HG02571 (cell line): ENCODE results near the gene NMRK1.

ENCODE experiments used
- ATAC-seq: cut with Tn5 transposase; IDR thresholded peaks from one replicate; pipeline ENCODE4 v1.9.1; 2021; ENCODE audit warnings: mild to moderate bottlenecking, moderate library complexity; ENCODE audit not compliant: unreplicated experiment

The NMRK1 gene

GRCh38 chr9:75063556-75064305, 24.2 kb downstream of the NMRK1 start:
- no peak for ATAC-seq

GRCh38 chr9:75061169-75061568, 26.8 kb downstream of the NMRK1 start:
- ATAC-seq = no peak

DNA sequence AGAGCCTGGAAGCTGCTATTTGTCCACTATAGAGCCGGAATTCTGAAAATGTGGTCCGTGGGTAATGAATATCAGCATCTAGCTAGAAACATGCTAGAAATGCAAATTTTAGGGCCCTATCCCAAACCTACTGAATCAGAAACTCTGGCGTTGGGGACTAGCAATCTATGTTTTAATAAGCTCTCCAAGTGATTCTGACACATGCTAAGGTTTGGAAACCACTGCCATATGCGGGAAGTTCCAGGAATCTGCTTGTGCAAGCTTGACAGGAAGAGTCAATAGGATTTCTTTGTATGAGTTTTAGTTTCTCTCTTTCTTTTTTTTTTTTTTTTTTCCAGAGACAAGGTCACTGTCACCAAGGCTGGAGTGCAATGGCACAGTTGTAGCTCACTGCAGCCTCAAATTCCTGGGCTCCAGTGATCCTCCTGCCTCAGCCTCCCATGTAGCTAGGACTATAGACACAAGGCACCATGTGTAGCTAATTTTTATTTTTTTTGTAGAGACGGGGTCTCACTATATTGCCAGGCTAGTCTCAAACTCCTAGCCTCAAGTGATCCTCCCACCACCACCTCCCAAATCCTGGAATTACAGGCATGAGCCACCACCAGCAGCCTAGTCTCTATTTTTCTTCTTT, 33.5 kb downstream of the NMRK1 start:
- no peak for ATAC-seq

DNA sequence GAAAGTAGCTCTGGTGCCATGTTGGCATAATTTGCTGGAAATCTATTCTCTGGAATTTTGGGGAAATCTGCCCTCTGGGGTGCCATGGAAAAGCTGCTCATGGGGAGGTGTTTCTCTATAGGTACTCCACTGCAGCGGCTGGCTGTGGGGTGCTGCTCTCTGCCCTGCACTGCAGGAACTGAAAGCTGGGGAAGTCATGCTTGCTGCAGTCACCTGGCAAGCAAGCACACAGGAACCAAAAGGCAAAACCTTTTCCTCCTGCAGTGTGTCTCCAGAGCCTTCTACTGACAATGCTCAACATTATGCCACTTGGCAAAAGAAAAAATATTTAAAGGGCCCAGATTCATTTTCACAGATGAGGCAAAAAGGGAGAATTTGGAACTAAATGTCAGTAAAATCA, 34.1 kb downstream of the NMRK1 start:
- ATAC-seq = peak; percentile 94

DNA sequence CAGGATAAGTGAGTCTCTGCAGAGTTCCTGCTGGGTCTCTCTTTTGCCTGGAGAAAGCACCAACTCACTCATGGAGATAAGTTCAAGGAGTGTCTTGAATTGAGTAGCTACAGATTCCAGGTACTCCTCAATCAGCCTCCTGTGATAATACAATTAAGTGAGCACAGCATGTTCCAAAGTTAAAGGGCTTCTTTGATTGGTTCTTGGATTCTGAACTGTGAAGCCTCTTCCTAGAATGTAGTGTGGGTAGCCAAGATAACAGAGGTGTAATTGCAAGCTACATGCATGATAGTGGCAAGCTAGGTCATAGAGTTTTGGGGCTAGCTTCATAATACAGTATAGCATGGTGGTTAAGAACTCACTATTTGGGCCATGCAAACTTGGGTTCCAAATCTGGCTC, 36.7 kb downstream of the NMRK1 start:
- ATAC-seq = no peak

DNA sequence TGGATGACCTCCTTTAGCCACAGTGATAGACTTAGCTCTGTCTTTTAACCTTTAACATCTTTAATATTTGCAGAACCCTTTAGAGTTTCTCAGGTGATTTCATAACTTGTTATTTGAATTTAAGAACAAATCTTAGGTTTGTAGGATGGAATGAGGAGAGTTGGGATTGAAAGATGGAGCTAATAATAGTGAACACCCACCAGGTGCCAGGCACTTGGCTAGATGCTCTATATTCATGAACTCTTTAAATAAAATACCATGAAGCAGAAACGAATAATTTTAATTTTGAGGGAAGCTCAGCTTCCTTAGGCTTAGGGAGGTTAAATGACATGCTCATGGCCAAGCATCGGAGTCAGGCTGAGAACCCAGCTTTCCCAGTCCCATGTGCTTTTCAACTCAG, 40.4 kb downstream of the NMRK1 start:
- ATAC-seq = no peak

DNA sequence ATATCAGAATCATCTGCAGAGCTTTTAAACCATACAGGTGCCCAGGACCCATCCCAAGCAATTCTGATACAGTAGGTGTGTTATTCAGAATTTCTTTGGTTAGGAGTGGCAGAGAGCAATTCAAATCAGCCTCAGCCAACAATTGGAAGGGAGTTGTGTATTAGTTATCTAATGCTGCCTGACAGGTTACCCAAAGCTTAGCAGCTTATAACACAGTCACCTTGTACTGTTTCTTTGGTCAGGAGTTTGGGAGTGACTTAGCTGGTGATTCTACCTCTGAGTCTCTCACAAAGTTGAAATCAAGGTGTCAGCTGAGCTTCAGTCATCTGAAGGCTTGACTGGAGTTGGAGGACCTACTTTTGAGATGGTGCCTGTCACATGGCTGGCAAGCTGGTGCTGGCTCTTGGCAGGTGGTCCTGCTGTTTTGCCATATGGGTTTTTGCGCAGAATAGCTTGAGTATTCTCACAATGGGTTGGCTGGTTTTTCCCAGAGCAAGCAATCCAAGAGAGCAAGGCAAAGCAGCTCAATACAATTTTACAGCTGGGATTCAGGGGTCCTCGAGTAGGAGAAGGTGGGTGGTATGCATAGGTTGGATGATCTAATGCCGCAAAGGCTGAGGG, 41.1 kb downstream of the NMRK1 start:
- no peak for ATAC-seq

DNA sequence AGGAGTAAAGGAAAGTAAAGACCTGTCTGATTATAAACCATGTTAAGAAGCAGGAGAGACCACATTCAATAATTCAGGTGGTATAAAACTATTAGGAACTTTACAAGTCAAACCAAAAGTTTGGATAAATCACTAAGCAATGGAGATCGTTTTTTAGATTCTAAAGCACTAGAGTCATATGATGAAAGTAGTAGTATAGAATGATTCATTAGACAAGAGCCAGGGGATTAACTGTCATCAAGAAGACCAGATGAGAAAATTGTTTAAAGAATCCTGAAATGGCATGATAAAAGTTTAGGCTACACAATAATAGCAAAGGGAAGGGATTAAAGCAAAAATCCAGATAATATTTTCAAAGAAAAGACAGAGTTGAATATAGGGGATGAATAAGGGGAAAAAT, 46.9 kb downstream of the NMRK1 start:
- no peak for ATAC-seq

DNA sequence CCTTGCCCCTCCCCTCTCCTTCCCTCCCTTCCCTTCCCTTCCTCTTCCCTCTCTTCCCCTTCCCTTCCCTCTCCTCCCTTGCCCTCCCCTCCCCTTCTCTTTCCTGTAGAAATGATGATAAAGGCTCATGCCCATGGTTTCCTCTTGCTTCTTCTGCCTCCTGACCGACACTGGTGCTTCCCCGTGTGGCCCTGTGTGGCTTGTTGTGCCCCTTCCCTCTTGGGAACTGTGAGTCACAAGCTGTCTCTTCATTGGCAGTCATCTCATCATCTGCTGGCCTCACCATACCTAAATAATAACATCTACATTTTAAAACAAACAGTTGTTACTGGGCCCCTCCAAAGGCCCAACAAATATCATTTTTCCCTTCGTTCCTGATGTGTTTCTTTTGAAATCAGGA, 48.2 kb downstream of the NMRK1 start:
- ATAC-seq = no peak

- no peak for ATAC-seq
Measured at GRCh38 chr9:75039009-75039408, 48.9 kb downstream of the NMRK1 start.

GRCh38 chr9:75036793-75037192, 51.2 kb downstream of the NMRK1 start:
- ATAC-seq = no peak

GRCh38 chr9:75033791-75034473, 54.0 kb downstream of the NMRK1 start:
- ATAC-seq = peak; percentile 76

GRCh38 chr9:75027187-75028107, 60.5 kb downstream of the NMRK1 start:
- ATAC-seq = peak; percentile 45

DNA sequence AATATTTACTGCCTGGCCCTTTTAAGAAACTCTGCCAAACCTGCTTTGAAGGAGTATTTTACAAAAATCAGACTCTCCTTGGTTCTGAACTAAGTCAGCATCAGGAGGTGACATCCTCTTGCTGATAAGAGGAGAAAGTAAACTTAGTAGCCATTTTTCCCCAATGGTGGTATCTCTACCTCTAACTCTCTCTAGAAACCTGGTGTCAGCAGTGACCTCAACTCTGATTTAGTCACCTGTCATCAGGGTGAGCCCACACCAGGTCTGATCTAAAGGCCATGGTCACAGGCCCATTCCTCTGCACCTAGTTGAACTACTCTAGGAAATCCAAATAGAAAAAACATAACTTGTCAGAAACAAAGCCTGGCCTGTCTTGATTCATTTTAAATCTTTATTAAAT, 64.1 kb downstream of the NMRK1 start:
- no peak for ATAC-seq

DNA sequence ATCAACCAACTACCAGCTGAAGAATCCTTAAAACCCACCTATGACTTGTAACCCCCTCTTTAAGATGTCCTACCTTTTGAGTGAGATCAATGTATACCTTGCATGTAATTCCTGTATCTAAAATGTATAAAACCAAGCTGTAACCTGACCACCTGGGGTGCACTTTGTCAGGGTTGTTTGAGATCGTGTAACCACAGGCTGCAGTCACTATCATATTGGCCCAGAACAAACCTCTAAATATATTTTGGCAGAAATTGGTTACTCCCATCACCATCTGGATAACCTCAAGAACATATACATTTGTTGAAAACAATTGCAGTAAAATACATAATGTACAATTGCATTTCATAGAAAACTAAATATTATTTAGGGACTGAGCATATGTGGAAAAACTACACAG, 68.3 kb downstream of the NMRK1 start:
- no peak for ATAC-seq

- no peak for ATAC-seq
Measured at GRCh38 chr9:75019022-75019421, 68.9 kb downstream of the NMRK1 start.

DNA sequence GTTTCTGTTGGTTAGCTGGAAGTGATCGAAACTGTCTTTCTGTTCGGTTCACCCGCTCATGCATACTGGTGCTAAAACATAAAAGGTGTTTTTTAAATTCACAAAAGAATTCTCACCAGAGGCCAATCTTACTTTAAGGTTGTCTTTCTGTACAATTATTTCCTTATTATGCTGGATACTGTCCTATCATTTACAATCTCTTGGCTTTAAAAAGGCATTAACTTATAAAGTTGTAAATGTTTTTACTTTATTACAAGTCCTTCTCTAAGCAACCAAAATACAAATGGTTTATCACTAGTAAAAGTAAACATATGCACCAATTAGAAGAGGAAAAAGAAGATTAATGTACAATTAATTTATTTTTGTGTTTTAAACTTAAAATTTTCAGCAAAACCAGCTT, 70.6 kb downstream of the NMRK1 start:
- no peak for ATAC-seq

DNA sequence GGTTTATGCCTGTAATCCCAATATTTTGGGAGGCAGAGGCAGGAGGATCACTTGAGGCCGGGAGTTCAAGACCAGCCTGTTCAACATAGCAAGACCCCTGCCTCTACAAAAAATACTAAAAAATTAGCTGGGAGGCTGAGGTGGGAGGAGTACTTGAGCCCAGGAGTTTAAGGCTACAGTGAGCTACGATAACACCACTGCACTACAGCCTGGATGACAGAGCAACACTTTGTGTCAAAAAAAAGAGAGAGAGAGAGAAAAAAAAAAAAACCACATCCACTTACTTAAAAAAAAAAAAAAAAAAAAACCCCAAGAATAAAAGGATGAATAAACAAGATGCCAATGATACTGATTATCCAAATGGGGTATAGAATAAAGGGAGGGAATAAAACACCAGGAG, 74.2 kb downstream of the NMRK1 start:
- no peak for ATAC-seq
